GM18909 (cell line): Measurements from ENCODE around the gene DGKQ.
A peak's percentile ranks its signal among the peaks of the same experiment; 100 is the strongest.
"Not testable (repeated sequence)": the region's sequence is repeated elsewhere in the genome, so short reads cannot be mapped to it uniquely, and the experiment has no call there.

ENCODE experiments used
- ATAC-seq: cut with Tn5 transposase; IDR thresholded peaks from one replicate; pipeline ENCODE4 v1.9.1; 2021; ENCODE audit warnings: mild to moderate bottlenecking; ENCODE audit not compliant: unreplicated experiment, poor library complexity

DGKQ gene

DNA sequence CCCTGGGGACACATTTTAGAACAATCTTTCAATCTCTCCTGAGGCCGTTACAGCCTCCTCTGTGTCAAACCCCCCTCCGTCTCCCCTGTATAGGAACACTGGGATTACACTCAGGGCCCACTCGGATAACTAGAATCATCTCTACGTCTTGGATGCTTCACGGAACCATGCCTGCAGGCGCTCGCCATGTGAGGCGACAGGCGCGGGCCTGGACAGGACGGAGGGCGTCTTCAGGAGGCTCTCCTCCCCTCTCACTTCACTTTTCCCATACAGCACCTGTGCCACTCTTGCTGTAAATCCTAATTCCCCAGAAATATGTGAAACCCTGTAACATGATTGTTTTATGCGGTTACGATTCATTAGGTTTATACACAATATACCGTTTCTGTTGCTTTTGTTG, 9.4 kb upstream of the DGKQ start:
- ATAC-seq: no peak

DNA sequence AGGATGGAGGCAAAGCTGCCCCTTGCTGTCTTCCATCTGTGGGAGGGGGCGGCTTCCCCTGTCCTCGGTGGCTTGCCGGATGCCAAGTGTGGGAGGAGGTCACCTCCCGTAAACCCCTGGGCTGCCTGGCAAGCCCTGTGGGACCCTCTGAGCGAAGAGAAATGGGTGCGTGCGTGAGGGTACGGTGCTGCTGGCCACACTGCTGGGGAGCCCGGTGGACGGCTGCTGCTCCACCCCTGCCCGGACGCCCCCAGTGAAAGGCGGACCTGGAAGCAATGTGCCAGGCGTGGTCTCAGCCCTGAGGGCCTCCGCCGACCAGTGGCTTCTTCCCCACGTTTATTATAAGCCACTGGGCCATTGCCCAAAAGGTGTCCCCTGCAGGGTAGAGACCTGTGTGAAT, 8.9 kb upstream of the DGKQ start:
- ATAC-seq: no peak

DNA sequence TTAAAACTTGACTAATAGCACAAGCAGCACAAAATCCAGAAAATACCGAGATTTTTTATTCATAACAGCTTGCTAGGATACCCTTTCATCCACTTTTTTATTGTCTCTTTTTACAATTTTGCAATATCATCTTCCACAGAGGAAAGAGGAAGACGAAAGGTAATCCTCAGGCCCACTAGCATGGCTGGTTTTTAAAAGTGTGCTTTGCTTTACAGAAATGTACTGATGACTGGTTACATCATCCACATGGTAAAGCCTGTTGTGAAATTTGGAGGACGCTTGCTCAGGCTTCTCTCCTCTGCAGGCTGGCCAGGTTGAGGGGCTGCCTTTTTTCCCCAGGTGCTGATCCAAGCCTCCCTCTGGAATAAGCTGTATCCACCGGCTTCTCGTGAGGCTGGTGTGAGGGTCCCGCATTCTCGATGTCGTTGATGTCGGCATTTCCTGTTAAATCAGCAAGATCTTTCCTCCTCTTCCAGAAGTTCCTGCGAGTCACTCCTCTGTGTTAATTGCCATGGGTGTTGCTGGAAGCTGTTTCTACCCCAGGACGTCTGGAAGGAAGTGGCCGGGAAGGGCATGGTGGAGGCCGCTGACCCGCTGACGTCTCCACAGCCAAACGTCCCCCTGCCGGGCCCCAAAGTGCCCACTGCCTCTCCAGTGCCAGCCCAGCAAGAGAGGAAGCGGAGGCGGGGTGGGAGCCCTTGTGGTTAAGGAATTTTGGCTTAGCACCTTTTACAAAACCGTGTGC, 5.8 kb upstream of the DGKQ start:
- ATAC-seq: no peak

DNA sequence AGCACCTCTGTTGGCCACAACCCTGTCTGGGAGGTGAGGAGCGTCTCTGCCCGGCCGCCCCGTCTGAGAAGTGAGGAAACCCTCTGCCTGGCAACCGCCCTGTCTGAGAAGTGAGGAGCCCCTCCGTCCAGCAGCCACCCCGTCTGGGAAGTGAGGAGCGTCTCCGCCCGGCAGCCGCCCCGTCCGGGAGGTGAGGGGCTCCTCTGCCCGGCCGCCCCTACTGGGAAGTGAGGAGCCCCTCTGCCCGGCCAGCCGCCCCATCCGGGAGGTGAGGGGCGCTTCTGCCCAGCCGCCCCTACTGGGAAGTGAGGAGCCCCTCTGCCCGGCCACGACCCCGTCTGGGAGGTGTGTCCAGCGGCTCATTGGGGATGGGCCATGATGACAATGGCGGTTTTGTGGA, 2.6 kb upstream of the DGKQ start:
- not testable (repeated sequence) for ATAC-seq

DNA sequence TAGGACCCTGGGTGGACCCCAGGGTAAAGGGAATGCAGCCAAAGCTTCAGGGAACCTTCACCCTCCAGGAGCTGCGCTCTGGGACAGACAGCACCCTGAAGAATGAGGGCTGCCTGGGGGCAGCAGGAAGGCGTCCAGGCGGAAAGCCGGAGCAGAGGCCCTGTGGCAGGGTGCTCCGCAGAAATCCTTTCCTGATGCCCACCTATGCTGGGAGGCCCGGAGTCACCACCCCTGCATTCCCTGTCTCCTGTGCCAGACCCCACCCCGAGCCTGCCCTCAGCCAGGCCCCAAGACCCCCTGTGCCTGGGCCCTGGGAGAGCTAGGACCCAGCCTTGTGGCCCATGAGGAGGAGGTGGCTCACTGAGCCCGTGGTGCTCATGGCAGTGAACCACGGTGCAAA, 1.3 kb upstream of the DGKQ start:
- ATAC-seq: no peak

DNA sequence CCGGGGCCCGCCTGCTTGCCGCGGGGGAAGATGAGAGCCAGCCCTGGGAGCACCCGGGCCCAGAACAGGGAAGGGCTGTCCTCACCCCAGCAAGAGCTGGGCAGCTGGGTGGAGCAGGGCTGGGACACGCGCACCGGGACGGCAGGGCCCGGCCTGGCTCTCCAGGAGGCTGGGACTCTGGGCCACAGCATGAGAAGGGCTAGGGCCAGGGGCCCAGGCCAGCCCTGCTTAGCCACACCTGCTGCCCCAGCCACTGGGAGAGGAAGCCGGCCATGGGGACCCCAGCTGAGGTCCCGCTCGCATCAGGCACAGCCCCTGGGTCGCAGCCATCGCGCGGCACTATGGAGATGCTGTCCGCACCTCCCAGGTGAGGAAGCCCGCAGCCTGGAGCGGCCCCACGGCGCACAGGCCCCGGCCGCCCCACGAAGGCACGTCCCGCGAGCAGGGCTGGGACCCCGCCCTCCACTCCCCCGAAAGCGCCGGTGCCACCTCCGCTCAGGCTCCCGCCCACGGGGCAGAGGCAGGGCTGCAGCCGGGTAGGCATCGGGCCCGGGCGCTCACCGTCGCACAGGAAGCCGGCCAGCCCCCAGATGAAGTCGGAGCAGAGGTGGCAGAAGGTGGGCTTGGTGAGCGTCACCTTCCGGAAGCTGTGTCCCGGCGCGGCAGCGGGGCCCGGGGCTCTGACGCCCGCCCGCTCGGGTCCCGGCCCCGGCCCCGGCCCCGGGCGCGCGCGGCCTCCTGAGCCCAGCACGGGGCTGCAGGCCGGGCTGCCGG, 531 bp downstream of the DGKQ start:
- ATAC-seq: peak; percentile 44

DNA sequence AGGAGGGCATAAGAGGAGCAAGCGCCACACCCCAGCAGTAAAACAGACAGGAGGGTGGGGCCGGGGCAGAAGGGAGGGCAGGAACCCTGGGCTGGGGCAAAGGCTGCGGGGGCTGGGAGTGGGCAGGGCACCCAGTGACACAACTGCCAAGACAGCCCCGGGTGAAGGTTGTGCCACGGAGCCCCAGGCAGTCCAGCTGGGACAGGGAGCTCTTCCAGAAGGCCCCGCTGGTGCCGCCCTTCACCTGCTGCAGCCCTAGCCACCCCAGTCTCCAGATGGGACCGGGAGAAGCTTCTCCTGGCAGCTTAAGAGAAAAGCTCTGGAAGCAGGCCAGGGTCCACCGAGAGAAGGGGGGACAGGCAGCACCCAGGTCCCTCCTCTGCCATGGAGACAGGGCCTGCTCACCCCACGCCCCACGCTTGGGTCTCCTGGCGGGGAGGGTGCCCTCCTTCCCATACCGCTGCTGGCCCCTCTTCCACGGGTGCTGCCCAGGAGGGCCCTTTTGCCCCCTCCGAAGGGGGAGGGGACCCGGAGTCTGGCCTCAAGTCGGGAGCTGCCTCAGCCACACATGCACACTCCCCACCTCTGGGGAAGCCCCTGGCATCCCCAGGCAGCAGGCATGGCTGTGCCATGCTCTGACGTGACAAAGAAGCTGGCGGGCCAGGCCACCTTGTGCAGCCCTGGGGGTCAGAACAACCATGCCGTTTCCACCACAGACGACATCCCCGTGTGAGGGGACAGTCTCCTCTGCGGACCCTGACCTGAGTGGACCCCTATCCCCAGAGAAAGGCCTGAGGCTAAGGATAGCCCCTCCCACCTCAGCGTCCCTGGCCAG, 1.5 kb downstream of the DGKQ start:
- no peak for ATAC-seq

DNA sequence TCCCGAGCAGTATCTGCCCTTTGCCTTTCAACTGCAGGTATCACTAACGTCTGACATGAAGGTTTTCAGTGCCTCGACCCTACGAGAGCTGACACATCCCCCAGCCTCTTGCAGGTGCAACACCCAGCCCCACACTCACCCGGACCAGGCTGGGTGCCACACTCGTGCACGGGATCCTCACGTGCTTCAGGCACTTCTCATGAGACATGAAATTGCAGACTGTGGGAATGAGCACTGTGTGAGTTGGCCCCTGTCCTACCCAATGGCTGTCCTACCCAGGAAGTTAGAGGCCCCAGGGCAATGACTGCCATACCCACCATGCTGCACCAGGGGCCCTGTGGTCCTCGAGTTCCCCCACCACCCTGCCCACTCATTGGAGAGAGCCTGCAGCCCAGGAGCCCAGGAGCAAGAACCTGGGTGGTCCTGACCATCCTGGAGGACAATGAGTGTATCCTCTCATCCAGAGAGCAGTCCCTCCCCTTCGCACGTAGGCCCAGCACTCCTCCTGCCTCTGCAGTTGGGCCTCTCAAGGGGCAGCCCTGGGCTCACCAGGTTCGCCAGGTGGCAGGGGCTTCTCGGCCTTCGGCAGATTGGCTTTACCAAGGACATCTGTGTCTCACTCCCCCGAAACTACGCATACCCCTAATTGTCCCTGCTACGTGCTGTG, 2.4 kb downstream of the DGKQ start:
- ATAC-seq: no peak

DNA sequence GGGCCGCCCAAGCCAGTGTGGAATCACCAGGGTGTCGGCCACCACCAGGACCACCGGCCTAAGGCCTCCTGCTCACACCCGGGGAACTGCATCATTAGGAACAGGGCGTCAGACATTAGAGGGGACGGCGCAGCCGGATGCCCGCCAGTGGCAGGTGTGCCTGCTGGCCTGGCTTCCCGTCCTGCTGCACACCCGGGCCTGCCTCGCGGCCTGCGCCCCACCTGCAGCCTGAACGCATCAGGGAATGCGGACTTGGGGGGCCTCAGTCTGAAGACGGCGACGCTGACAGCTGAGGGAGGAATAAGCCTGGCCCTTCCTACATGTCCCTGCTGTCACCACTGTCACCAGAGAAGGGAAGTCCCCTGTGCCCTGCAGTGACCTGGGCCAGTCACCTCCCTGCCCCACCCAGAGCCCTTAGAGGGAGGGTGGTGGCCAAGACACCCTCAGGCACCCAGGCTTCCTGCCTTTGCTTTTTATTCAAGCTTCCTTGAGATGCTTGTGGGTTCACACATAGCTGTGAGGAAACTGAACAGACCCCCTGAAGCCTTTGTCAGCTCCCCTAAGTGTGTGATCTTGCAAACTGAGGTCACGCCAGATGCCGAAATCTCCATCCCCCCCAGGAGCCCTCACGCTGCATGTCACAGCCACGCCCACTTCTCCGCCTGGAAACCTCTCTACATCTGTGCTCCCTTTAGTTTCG, 3.2 kb downstream of the DGKQ start:
- ATAC-seq: no peak

DNA sequence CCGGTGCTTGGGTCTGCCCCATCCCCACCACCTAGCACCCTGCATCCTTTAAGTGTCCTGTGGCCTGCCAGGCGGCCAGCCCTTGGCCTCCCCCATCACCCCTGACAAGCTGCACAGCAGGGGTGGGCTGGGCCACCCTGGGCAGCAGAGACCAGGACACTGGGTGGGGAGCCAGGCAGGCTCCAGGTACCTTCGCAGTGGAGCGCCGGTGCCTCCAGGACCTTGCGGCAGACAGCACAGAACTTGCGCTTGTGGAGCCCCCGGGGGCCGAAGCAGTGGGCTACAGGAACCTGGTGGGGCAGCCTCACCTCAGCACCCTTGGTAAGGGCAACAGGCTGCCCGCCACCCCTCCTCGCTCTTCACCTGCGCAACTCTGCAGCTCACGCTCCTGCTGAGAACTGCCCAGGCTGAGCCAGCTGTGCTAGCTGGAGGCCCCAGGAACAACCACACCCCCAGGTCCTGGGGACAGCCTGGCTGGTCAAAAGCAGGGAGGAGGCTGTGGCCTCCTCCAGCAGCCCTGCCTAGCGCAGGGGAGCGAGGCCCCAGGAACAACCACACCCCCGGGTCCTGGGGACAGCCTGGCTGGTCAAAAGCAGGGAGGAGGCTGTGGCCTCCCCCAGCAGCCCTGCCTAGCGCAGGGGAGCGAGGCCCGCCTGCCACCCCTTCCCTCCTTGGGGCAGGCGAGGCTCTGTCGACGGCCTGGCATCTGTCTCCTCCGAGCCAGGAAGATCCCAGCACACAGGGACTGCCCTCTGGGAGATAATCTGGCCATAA, 4.6 kb downstream of the DGKQ start:
- ATAC-seq: no peak

DNA sequence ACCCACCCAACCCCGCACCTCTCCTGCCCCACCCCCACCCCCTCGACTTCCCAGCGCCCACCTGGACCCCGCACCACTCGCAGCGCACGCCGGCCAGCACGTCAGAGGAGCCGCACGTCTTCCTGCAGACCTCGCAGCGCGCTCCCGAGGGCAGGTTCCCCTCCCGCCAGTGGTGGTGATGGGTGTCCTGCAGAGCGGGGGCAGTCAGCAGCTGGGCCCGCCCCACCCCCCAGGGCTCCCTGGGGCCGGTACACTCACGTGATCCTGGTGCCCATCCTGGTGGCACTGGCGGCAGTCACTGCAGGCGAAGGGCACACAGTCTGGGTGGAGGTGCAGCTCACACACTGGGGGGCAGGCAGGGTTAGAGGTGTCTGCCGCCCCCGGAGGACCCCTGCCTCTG, 5.1 kb downstream of the DGKQ start:
- ATAC-seq: no peak

DNA sequence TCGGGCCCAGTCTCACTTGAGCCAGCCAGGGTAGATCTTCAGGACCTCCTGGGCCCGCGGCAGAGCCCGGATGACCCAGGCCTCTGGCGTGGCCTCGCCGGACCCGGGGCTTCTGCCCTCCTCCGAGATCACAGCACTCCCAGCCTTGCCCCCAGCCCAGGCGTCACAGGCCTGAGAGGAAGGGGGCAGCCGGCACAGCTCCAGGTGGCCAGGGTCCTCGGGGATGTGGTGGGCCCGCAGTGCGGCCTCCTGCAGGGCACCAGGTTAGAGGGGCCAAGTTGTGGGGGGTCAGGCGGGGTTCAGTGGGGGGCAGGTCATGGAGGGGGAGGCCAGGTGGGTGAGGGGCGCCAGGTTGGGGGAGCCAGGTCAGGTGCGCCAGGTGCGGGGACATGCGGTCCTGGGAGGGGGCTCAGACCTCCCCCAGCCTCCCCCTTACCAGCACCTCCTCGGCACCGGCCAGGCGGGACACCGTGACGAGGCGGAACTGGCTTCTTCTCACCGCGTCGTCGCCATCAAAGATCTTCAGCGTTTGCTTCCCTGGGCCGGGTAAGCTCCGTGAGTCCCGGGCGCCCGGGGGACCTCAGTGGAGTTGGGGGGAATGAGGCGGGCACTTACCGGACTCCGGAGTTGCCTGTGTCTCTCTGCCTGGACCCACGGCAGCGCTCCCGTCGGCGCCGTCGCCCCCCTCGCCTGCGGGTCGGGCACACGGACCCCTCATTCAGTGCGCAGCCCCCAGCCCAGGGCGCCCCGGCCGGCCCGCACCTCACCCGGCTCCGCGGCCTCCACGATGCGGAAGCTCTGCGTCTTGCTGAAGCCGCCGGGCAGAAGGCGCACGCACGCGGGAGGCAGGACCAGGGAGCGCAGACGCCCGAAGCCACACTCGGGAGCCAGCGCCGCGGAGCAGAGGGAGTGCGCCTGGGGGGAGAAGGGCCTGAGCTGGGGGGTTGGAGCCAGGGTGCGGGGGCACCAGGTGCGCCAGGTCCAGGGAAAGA, 6.0 kb downstream of the DGKQ start:
- ATAC-seq: no peak

DNA sequence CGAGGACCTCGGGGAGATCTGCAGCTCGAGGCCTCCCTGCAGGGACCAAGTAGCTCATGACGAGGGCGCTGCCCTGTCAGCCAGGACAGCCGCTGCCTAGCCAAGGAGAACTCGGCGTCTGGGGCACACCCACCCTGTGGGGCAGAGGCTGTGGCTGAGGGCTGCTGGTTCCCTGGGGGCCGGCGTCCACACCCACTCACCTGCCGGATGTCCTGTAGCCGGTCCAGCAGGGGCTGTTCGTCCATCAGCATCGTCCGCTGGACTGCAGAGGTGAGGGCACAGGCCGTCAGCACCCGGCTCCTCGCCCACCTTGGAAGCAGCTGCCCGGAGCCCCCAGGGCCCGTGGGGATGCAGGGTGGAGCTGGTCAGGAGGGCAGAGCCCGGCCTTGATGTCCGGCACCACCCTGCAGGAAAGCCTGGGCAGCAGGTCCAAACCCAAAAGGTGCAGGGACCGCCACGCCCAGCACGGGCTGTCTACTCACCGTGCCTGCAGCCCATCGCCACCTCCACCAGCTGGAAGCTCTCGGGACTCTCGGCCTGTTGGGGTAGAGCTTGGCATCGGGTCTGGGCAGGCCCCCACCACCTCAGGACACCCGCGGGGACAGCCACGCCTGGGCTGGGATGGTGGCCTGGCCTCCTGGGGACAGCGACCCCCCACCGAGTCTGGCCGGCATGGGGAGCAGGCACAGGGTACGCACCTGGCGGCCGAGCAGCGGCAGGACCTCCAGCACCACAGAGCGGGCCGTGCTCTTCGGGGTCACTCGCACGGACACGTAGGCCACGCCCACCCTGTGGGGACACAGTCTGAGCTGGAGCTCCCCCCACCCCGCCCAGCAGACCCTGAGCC, 6.9 kb downstream of the DGKQ start:
- ATAC-seq: no peak

DNA sequence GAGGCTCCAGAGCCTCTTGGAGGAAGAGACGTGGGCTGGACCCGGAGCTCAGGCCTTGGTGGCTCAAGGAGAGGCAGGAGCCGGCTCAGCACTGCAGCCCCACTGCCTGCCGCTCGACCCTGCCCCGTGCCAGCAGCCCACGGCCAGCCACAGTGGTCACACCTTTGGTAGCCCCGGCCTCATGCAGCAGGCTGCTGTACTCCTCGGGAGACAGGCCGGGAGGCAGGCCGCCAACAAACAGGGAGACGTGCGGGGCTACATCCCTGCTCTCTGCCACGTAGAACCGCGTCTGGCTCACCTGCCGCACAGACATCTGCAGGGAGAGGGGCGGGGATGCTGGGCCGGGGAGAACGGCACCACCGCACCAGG, 7.6 kb downstream of the DGKQ start:
- ATAC-seq: no peak

DNA sequence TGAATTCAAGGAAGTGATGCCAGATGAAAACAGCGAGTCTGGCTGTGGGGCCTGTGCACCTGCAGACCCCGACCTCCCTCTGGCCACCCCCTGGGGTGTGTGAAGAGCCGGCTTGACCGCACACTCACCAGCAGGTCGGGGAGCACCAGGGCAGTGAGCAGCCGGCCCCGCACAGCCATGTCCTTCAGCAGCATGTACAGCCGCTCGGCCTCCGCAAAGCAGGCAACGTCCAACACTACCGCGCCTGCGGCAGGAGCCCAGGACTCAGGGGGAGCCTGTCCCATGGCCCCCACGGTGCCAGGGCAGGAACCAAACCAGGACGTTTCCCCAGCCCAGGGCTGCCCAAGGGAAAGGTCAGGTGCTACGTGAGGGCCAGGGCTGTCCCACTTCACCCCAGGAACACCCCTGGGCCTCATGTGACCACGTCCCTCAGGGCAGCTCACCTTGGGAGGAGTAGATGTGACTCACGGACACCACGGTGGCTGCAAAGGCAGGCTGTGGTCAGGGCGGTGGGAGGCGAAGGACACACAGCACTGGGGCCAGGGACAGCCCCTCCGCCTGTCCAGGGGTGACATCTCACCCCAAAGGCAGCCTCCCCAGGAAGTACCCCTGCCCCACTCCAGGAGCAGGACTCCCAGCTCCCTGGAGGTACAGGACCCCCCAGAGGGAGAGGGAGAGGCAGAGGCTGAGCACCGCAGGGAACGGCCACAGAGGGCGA, 8.2 kb downstream of the DGKQ start:
- ATAC-seq: no peak

DNA sequence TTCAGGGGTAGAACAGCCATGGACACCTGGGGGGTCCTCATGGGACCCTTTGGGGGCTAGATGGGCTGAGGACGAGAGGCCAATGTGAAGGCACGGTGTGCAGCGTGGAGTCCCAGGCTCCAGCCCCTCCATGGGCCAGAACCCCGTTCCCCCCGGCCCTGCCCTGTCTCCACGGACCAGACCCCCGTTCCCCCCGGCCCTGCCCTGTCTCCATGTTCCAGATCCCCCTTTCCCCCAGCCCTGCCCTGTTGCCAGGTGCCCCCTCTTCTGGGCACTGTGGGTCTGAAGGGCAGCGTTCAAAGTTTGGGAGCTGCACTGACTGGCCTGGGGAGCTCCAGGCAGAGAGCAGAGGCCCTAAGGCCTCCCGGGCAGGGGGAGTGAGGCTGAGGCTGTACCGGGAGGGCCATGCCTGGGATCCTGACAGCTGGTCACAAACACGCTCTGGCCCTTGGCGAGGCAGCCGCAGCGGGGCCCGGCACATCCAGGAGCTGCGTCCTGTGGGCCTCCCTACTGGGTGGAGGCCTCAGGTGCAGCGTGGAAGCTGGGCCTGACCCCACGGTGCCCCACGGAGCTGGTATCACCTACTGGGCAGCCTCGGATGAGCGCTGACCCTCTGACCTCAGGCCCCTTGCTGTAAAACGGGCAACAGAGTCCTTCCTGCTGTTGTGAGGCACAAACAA, 8.9 kb downstream of the DGKQ start:
- ATAC-seq: no peak
